Measurements from ENCODE around the gene FNDC8.
"Not testable (repeated sequence)": the region's sequence is repeated elsewhere in the genome, so short reads cannot be mapped to it uniquely, and the experiment has no call there.

FNDC8 gene

GRCh38 chr17:35146214-35146833 lies 24.9 kb downstream of the FNDC8 start:
- no peak for DNase-seq

GRCh38 chr17:35147375-35147905 lies 26.0 kb downstream of the FNDC8 start, which contains the start of gene UNC45B:
TSS of gene UNC45B (plus strand) at chr17:35147817. CDS start at chr17:35148264, 447 bp downstream.
- DNase-seq, result no peak

- DNase-seq, result no peak
Observed at GRCh38 chr17:35148144-35148543, 26.7 kb downstream of the FNDC8 start.

GRCh38 chr17:35149941-35150340 lies 28.5 kb downstream of the FNDC8 start:
- DNase-seq, result no peak

- DNase-seq, result not testable (repeated sequence)
Observed at GRCh38 chr17:35151080-35151479, 29.7 kb downstream of the FNDC8 start.

GRCh38 chr17:35152421-35153140 lies 31.2 kb downstream of the FNDC8 start:
- DNase-seq, result no peak

GRCh38 chr17:35154196-35155165 lies 33.1 kb downstream of the FNDC8 start:
- no peak for DNase-seq

GRCh38 chr17:35155246-35155645 lies 33.8 kb downstream of the FNDC8 start:
- no peak for DNase-seq

GRCh38 chr17:35159940-35160339 lies 38.5 kb downstream of the FNDC8 start:
- DNase-seq, result no peak

- no peak for DNase-seq
Observed at GRCh38 chr17:35160354-35161201, 39.2 kb downstream of the FNDC8 start.

- no peak for DNase-seq
Observed at GRCh38 chr17:35161281-35161761, 39.9 kb downstream of the FNDC8 start.

- DNase-seq, result no peak
Observed at GRCh38 chr17:35162755-35163154, 41.3 kb downstream of the FNDC8 start.

- DNase-seq, result no peak
Observed at GRCh38 chr17:35163886-35164285, 42.5 kb downstream of the FNDC8 start.

- DNase-seq, result no peak
Observed at GRCh38 chr17:35164716-35165115, 43.3 kb downstream of the FNDC8 start.

GRCh38 chr17:35166526-35166925 lies 45.1 kb downstream of the FNDC8 start:
- no peak for DNase-seq

- DNase-seq, result no peak
Observed at GRCh38 chr17:35167046-35167445, 45.6 kb downstream of the FNDC8 start.

- DNase-seq, result no peak
Observed at GRCh38 chr17:35167666-35168065, 46.3 kb downstream of the FNDC8 start.

- DNase-seq, result peak; percentile 40
Observed at GRCh38 chr17:35169835-35170363, 48.5 kb downstream of the FNDC8 start.

- DNase-seq, result peak; percentile 34
Observed at GRCh38 chr17:35170968-35171771, 49.8 kb downstream of the FNDC8 start.

GRCh38 chr17:35171834-35172233 lies 50.4 kb downstream of the FNDC8 start:
- no peak for DNase-seq

GRCh38 chr17:35172321-35172720 lies 50.9 kb downstream of the FNDC8 start:
- peak; percentile 34 for DNase-seq
